ENCODE measurements around the gene FAM118A.

GRCh38 chr22:45303181-45303580, 6.6 kb upstream of the FAM118A start:
- TF ChIP-seq ELF1 (tag; IDR thresholded peaks at IDR 0.05) (no peak), POLR2A (conservative IDR thresholded peaks at IDR 0.05) (no peak), ZNF3 (CRISPR knock-in tag; IDR thresholded peaks at IDR 0.05) (no peak), IRF2 (CRISPR knock-in tag; IDR thresholded peaks at IDR 0.05) (no peak), RNF2 (IDR thresholded peaks at IDR 0.05) (no peak)

Data from K562 (cell line).